Mesenchymal stem cell (in vitro differentiated cells and primary cell): ENCODE data around the gene TRAPPC4.

ENCODE experiments used
- DNase-seq: peaks from one replicate; pipeline ENCODE4 v3.0.0-alpha.2; 2013
- H2AFZ ChIP-seq: one replicate; pipeline ENCODE4 v1.6.1; 2013; ENCODE audit warnings: low read depth, mild to moderate bottlenecking, control low read depth, inconsistent platforms, low read length, moderate library complexity
- H2AK5ac ChIP-seq: 2 replicates; pipeline ENCODE4 v1.6.1; 2013; ENCODE audit warnings: low read length, moderate library complexity, mild to moderate bottlenecking, inconsistent platforms; ENCODE audit not compliant: severe bottlenecking
- H2BK120ac ChIP-seq: one replicate; pipeline ENCODE4 v1.6.1; 2013; ENCODE audit warnings: low read depth, mild to moderate bottlenecking, inconsistent platforms, low read length, moderate library complexity
- H2BK12ac ChIP-seq, 2 experiments: one replicate each; pipeline ENCODE4 v1.6.1; 2013; ENCODE audit warnings: inconsistent platforms in 2 of 2, low read length in 2 of 2, mild to moderate bottlenecking in 2 of 2, moderate library complexity in 2 of 2, control low read depth in 1 of 2
- H2BK15ac ChIP-seq: one replicate; pipeline ENCODE4 v1.6.1; 2013; ENCODE audit warnings: mild to moderate bottlenecking, low read depth, inconsistent platforms; ENCODE audit not compliant: poor library complexity, severe bottlenecking
- H2BK5ac ChIP-seq: 2 replicates; pipeline ENCODE4 v1.6.1; 2013; ENCODE audit warnings: low read depth, mild to moderate bottlenecking, low read length, control low read depth, inconsistent platforms; ENCODE audit not compliant: poor library complexity, severe bottlenecking
- H3K14ac ChIP-seq, 2 experiments: one replicate each; pipeline ENCODE4 v1.6.1; 2013; ENCODE audit warnings: inconsistent platforms in 2 of 2, low read length in 2 of 2, control low read depth in 1 of 2, mild to moderate bottlenecking in 1 of 2, moderate library complexity in 1 of 2
- H3K18ac ChIP-seq, 2 experiments: one replicate each; pipeline ENCODE4 v1.6.1; 2013; ENCODE audit warnings: inconsistent platforms in 2 of 2, low read length in 2 of 2, control low read depth in 1 of 2, low read depth in 1 of 2, mild to moderate bottlenecking in 1 of 2
- H3K23ac ChIP-seq, 2 experiments: one replicate each; pipeline ENCODE4 v1.6.1; 2013; ENCODE audit warnings: inconsistent platforms in 2 of 2, low read length in 2 of 2, mild to moderate bottlenecking in 2 of 2, moderate library complexity in 2 of 2, control low read depth in 1 of 2
- H3K27ac ChIP-seq: 2 replicates; pipeline ENCODE4 v1.5.1; 2013; ENCODE audit warnings: mild to moderate bottlenecking, moderate library complexity, low read length, control low read depth, inconsistent platforms; ENCODE audit not compliant: poor library complexity, severe bottlenecking
- H3K27me3 ChIP-seq, 2 experiments: 2 replicates each; pipeline versions ENCODE4 v1.6.1 to v1.7.0; 2013; ENCODE audit warnings: low read length in 2 of 2, mild to moderate bottlenecking in 2 of 2, moderate library complexity in 2 of 2, control low read depth in 1 of 2, inconsistent platforms in 1 of 2; ENCODE audit not compliant: control insufficient read depth in 1 of 2, insufficient read depth in 1 of 2
- H3K36me3 ChIP-seq, 2 experiments: 2 replicates each; pipeline versions ENCODE4 v1.6.1 to v1.7.0; 2013; ENCODE audit warnings: low read length in 2 of 2, control low read depth in 1 of 2, inconsistent platforms in 1 of 2, low read depth in 1 of 2, mild to moderate bottlenecking in 1 of 2; ENCODE audit not compliant: insufficient read depth in 2 of 2, control insufficient read depth in 1 of 2
- H3K4ac ChIP-seq, 2 experiments: one replicate each; pipeline ENCODE4 v1.6.1; 2013; ENCODE audit warnings: inconsistent platforms in 2 of 2, low read length in 2 of 2, mild to moderate bottlenecking in 2 of 2, moderate library complexity in 2 of 2, control low read depth in 1 of 2, low read depth in 1 of 2
- H3K4me1 ChIP-seq: 2 replicates; pipeline ENCODE4 v1.6.1; 2013; ENCODE audit warnings: low read depth, low read length, control low read depth; ENCODE audit not compliant: control insufficient read depth, insufficient read depth
- H3K4me2 ChIP-seq: 2 replicates; pipeline ENCODE4 v1.6.1; 2013; ENCODE audit warnings: low read length, mild to moderate bottlenecking, inconsistent platforms; ENCODE audit not compliant: poor library complexity, severe bottlenecking
- H3K4me3 ChIP-seq, 2 experiments: 2 replicates each; pipeline versions ENCODE4 v1.5.1 to v1.7.0; 2013; ENCODE audit warnings: low read length in 2 of 2, mild to moderate bottlenecking in 2 of 2, control low read depth in 1 of 2, low read depth in 1 of 2; ENCODE audit not compliant: insufficient read depth in 1 of 2
- H3K79me1 ChIP-seq: replicated peaks from 2 replicates; pipeline ENCODE4 v1.6.1; 2013; ENCODE audit warnings: mild to moderate bottlenecking, control low read depth, low read length, inconsistent platforms; ENCODE audit not compliant: poor library complexity, severe bottlenecking
- H3K9ac ChIP-seq: 2 replicates; pipeline ENCODE4 v1.7.0; 2013; ENCODE audit warnings: mild to moderate bottlenecking, low read length, moderate library complexity
- H3K9me3 ChIP-seq: 2 replicates; pipeline ENCODE4 v1.7.0; 2013; ENCODE audit warnings: mild to moderate bottlenecking, low read length; ENCODE audit not compliant: control insufficient read depth
- H4K8ac ChIP-seq: one replicate; pipeline ENCODE4 v1.6.1; 2013; ENCODE audit warnings: inconsistent platforms, mild to moderate bottlenecking, low read length, moderate library complexity
- H4K91ac ChIP-seq: one replicate; pipeline ENCODE4 v1.6.1; 2013; ENCODE audit warnings: mild to moderate bottlenecking, low read length, inconsistent platforms
- WGBS: methylation state at CpG from one replicate; pipeline ENCODE4 v1.1.7; 2013; ENCODE audit warnings: mixed read lengths; 5-methylcytosine and 5-hydroxymethylcytosine counted together

TRAPPC4 gene

GRCh38 chr11:118997627-118998387, 20.8 kb upstream of the TRAPPC4 start, which contains the start of gene CENATAC:
TSS of gene CENATAC (plus strand) at chr11:118998138. CDS start at chr11:118998198, 60 bp downstream.
- peak within 1 kb of the TSS; percentile 78 for H2AFZ ChIP-seq
- peak within 1 kb of the TSS; percentile 94 for H3K9ac ChIP-seq
- peak within 1 kb of the TSS; percentile 83 for H4K8ac ChIP-seq
- peaks cover 18% of the 10 kb centered on the region for H3K79me1 ChIP-seq
- H3K18ac ChIP-seq: peak within 1 kb of the TSS; percentile 53 to 89
- peak; percentile 89 for DNase-seq
- peak within 1 kb of the TSS; percentile 47 for H4K91ac ChIP-seq
- H3K9me3 ChIP-seq: no peaks in the 10 kb centered on the region
- peaks cover 10 to 33% of the 10 kb centered on the region in 2 experiments for H3K36me3 ChIP-seq
- H2BK120ac ChIP-seq: no peak within 1 kb of the TSS
- H3K27ac ChIP-seq: peak within 1 kb of the TSS; percentile 73
- H2BK5ac ChIP-seq: no peak within 1 kb of the TSS
- H3K4me2 ChIP-seq: peak within 1 kb of the TSS; percentile 80
- H3K4me1 ChIP-seq: peaks cover 6% of the 10 kb centered on the region
- under 1% methylated on average over 54 of the region's 54 CpGs for WGBS
- H2AK5ac ChIP-seq: peak within 1 kb of the TSS; percentile 17
- H3K27me3 ChIP-seq: no peaks in the 10 kb centered on the region
- H3K4me3 ChIP-seq: peak within 1 kb of the TSS; percentile 65 to 95
- H3K23ac ChIP-seq: peak within 1 kb of the TSS in 1 of 2 experiments; percentile 90
- H3K4ac ChIP-seq: peak within 1 kb of the TSS; percentile 57 to 70
- H3K14ac ChIP-seq: peak within 1 kb of the TSS in 1 of 2 experiments; percentile 55
- peak within 1 kb of the TSS; percentile 60 for H2BK15ac ChIP-seq
- H2BK12ac ChIP-seq: peak within 1 kb of the TSS in 1 of 2 experiments; percentile 68

GRCh38 chr11:118998388-118998717, 20.2 kb upstream of the TRAPPC4 start:
- Histone ChIP-seq H3K4me2 (peak overlapping the region; percentile 80), H3K27ac (peak overlapping the region; percentile 73), H3K4me1 (peaks cover 6% of the 10 kb centered on the region), H3K27me3 (no peaks in the 10 kb centered on the region), H3K4me3 (peak overlapping the region; percentile 65 to 95), H2BK5ac (no peak overlapping the region), H2BK12ac (peak overlapping the region in 1 of 2 experiments; percentile 68), H3K36me3 (peaks cover 14 to 39% of the 10 kb centered on the region in 2 experiments), H3K9me3 (no peaks in the 10 kb centered on the region), H3K23ac (peak overlapping the region in 1 of 2 experiments; percentile 90), H3K9ac (peak overlapping the region; percentile 94), H3K4ac (peak overlapping the region; percentile 57 to 63), H3K18ac (peak overlapping the region; percentile 31 to 63), H2BK120ac (no peak overlapping the region), H2AFZ (peak overlapping the region; percentile 43), H3K79me1 (peaks cover 18% of the 10 kb centered on the region), H4K8ac (peak overlapping the region; percentile 83), H3K14ac (peak overlapping the region in 1 of 2 experiments; percentile 55), H4K91ac (peak overlapping the region; percentile 30), H2AK5ac (no peak overlapping the region), H2BK15ac (peak overlapping the region; percentile 60)
- WGBS: 2% methylated on average over 19 of the region's 19 CpGs
- DNase-seq: no peak

- H3K79me1 ChIP-seq: peaks cover 18% of the 10 kb centered on the region
- WGBS: 13% methylated on average over 3 of the region's 6 CpGs
- H3K14ac ChIP-seq: peak overlapping the region in 1 of 2 experiments; percentile 55
- H3K4me2 ChIP-seq: peak overlapping the region; percentile 80
- H3K18ac ChIP-seq: no peak overlapping the region
- peak overlapping the region; percentile 94 for H3K9ac ChIP-seq
- peak; percentile 68 for DNase-seq
- H3K9me3 ChIP-seq: no peaks in the 10 kb centered on the region
- peak overlapping the region in 1 of 2 experiments; percentile 68 for H2BK12ac ChIP-seq
- peaks cover 6% of the 10 kb centered on the region for H3K4me1 ChIP-seq
- H2AK5ac ChIP-seq: peak overlapping the region; percentile 17
- no peaks in the 10 kb centered on the region for H3K27me3 ChIP-seq
- no peak overlapping the region for H2BK15ac ChIP-seq
- H3K27ac ChIP-seq: peak overlapping the region; percentile 73
- peak overlapping the region; percentile 65 to 95 for H3K4me3 ChIP-seq
- no peak overlapping the region for H4K8ac ChIP-seq
- no peak overlapping the region for H3K23ac ChIP-seq
- H2BK5ac ChIP-seq: no peak overlapping the region
- H2AFZ ChIP-seq: peak overlapping the region; percentile 43
- H4K91ac ChIP-seq: no peak overlapping the region
- peak overlapping the region; percentile 57 to 63 for H3K4ac ChIP-seq
- no peak overlapping the region for H2BK120ac ChIP-seq
- H3K36me3 ChIP-seq: peaks cover 14 to 41% of the 10 kb centered on the region in 2 experiments
These were observed 19.7 kb upstream of the TRAPPC4 start for GRCh38 chr11:118998822-118999221.

- H3K18ac ChIP-seq: no peak overlapping the region
- peaks cover 20% of the 10 kb centered on the region for H3K79me1 ChIP-seq
- no peak overlapping the region for H3K4ac ChIP-seq
- peak; percentile 23 for DNase-seq
- H2BK15ac ChIP-seq: no peak overlapping the region
- no peak overlapping the region for H3K4me2 ChIP-seq
- no peak overlapping the region for H3K4me3 ChIP-seq
- H3K9ac ChIP-seq: peak overlapping the region; percentile 10
- no peak overlapping the region for H3K27ac ChIP-seq
- H2AFZ ChIP-seq: no peak overlapping the region
- no peak overlapping the region for H2BK5ac ChIP-seq
- H3K27me3 ChIP-seq: no peaks in the 10 kb centered on the region
- H2BK120ac ChIP-seq: no peak overlapping the region
- peaks cover 6% of the 10 kb centered on the region for H3K4me1 ChIP-seq
- H2AK5ac ChIP-seq: no peak overlapping the region
- no peak overlapping the region for H4K8ac ChIP-seq
- no peaks in the 10 kb centered on the region for H3K9me3 ChIP-seq
- peaks cover 14 to 53% of the 10 kb centered on the region in 2 experiments for H3K36me3 ChIP-seq
- H3K23ac ChIP-seq: no peak overlapping the region
- H3K14ac ChIP-seq: no peak overlapping the region
- WGBS: no CpG with 5 or more reads among the region's 1 CpG
- H4K91ac ChIP-seq: no peak overlapping the region
- H2BK12ac ChIP-seq: no peak overlapping the region
These were observed 17.7 kb upstream of the TRAPPC4 start for GRCh38 chr11:119000906-119001305.
